CD4-positive, alpha-beta T cell (primary cell): Measurements from ENCODE around the gene DUSP23. TPM values are rescaled to one million over a fixed set of nuclear protein-coding genes. Genes with fewer than 3 reads are reported as not detected.

Experiments
- ATAC-seq: fragments of 200-7000 bp; cut with Tn5 transposase; one replicate; pipeline ENCODE4 v1.10.0; 2022; ENCODE audit warnings: mild to moderate bottlenecking; ENCODE audit not compliant: poor library complexity
- CTCF ChIA-PET: fragments of 350-600 bp; sonication (Branson Sonifier 250); formaldehyde crosslinking; loops from one replicate; lab custom pipeline; 2021; ENCODE audit warnings: antibody characterized with exemption, inconsistent platforms; lab: Charles Lee
- POLR2A ChIA-PET: fragments of 350-600 bp; sonication (Branson Sonifier 250); formaldehyde crosslinking; loops from one replicate; lab custom pipeline; 2021; ENCODE audit warnings: antibody characterized with exemption, inconsistent platforms; lab: Charles Lee
- DNase-seq, 14 experiments: peaks; one replicate each; pipeline ENCODE4 v3.0.0-alpha.2; 2013 to 2020; ENCODE audit warnings: mixed read lengths in 2 of 14
- H3K27ac ChIP-seq, 2 donors: one replicate each; pipeline versions ENCODE4 v1.5.1 to v1.7.0; 2013; ENCODE audit warnings: low read length in 2 of 2, low read depth in 1 of 2, mild to moderate bottlenecking in 1 of 2
- H3K27me3 ChIP-seq, 2 experiments: 1 replicate in 1 of 2; 2 replicates in 1 of 2; pipeline versions ENCODE4 v1.6.1 to v1.7.0; 2013; ENCODE audit warnings: low read length in 2 of 2, control low read depth in 1 of 2, mild to moderate bottlenecking in 1 of 2, moderate library complexity in 1 of 2; ENCODE audit not compliant: insufficient read depth in 2 of 2, control insufficient read depth in 1 of 2
- H3K36me3 ChIP-seq: one replicate; pipeline ENCODE4 v1.6.1; 2013; ENCODE audit warnings: low read length, control low read depth; ENCODE audit not compliant: insufficient read depth
- H3K4me1 ChIP-seq: one replicate; pipeline ENCODE4 v1.6.1; 2013; ENCODE audit warnings: low read length, control low read depth; ENCODE audit not compliant: insufficient read depth
- H3K4me3 ChIP-seq: one replicate; pipeline ENCODE4 v1.5.1; 2013; ENCODE audit warnings: mild to moderate bottlenecking, low read length, moderate library complexity
- H3K9me3 ChIP-seq, 2 experiments: 1 replicate in 1 of 2; 2 replicates in 1 of 2; pipeline versions ENCODE4 v1.6.1 to v1.7.0; 2013; ENCODE audit warnings: low read length in 2 of 2, mild to moderate bottlenecking in 2 of 2, control low read depth in 1 of 2, moderate library complexity in 1 of 2; ENCODE audit not compliant: control insufficient read depth in 1 of 2, insufficient read depth in 1 of 2
- H3K27ac Mint-ChIP-seq: one replicate; pipeline ENCODE4 v1.8.0; 2020; ENCODE audit warnings: mixed read lengths
- H3K27me3 Mint-ChIP-seq: one replicate; pipeline ENCODE4 v1.8.0; 2021; ENCODE audit warnings: mixed read lengths
- H3K36me3 Mint-ChIP-seq: one replicate; pipeline ENCODE4 v1.8.0; 2021; ENCODE audit warnings: low read depth, mixed read lengths
- H3K4me1 Mint-ChIP-seq: one replicate; pipeline ENCODE4 v1.8.0; 2021; ENCODE audit warnings: low read depth, mixed read lengths
- H3K4me3 Mint-ChIP-seq: one replicate; pipeline ENCODE4 v1.8.0; 2020; ENCODE audit warnings: mild to moderate bottlenecking, mixed read lengths
- H3K9me3 Mint-ChIP-seq: one replicate; pipeline ENCODE4 v1.8.0; 2020; ENCODE audit warnings: mixed read lengths
- CTCF ChIP-seq: fragments of 200-600 bp; IDR thresholded peaks from one replicate; pipeline ENCODE4 v1.8.0; 2022; ENCODE audit warnings: antibody characterized with exemption, mild to moderate bottlenecking
- intact Hi-C, 2 experiments: fragments of 100-400 bp; cut with DNase I in 1 of 2; cut with micrococcal nuclease in 1 of 2; formaldehyde crosslinking; loops; one replicate each; pipeline versions ENCODE4 v1.15.1 to v1.9.0; 2023 to 2025; cut with DNase I, micrococcal nuclease
- total RNA-seq, 174 experiments: library from RNA in 2 of 174; stranded (reverse) in 2 of 174; gene quantifications; one replicate each; pipeline ENCODE4 v1.2.3 and lab custom pipeline; 2021 to 2026

Gene DUSP23
- total RNA-seq, 2 experiments from 2014 or later: 3.9 to 6.0 TPM

DNA sequence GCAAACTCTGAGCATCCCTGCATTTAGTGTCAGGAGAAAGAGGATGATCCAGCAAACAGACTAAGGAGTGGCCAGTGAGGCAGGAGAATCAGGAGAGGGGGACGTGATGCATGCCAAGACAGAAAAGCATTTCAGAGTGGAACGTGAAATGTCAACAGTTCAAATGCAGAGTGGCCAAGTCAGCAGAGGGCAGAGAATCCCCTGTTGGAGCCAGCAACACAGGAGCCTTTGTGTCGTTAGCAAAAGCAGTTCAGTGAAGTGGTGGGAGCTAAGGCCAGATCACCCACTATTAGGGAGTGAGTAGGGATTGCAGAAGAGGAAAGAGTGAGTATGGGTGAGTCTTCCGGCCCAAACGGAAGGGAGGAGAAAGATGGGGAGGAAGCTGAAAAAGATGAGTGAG, 14.8 kb downstream of the DUSP23 start:
- H3K36me3 Mint-ChIP-seq: no peaks in the 10 kb centered on the region

DNA sequence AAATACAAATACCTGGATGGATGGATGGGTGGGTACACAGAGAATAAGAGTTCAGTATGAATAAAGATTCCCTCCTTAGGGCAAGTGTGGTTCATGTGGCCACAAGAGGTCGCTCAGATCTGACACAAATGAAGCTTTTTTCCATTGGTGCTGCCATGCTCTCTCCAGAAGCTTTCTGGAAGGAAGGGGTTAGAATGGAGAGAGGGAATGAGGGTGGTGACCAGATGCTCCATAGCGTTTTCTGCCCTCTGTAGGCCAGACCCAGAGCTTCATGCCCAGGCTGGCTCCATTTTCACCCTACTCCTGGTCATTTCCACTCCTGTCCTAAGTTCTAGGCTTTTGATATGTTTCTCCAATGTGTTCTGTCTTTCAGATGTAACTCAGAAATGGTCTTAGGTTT, 18.1 kb downstream of the DUSP23 start:
- Mint-ChIP-seq H3K4me3 (no peak overlapping the region), H3K36me3 (no peaks in the 10 kb centered on the region)

More for the DNA sequence above, 14.8 kb downstream of the DUSP23 start:
- Mint-ChIP-seq H3K9me3 (no peaks in the 10 kb centered on the region), H3K4me3 (no peak overlapping the region), H3K4me1 (peaks cover 11% of the 10 kb centered on the region), H3K27me3 (peaks cover 11% of the 10 kb centered on the region), H3K27ac (no peak overlapping the region)
- Histone ChIP-seq H3K4me3 (no peak overlapping the region), H3K9me3 (no peaks in the 10 kb centered on the region), H3K4me1 (peaks cover 18% of the 10 kb centered on the region), H3K36me3 (no peaks in the 10 kb centered on the region), H3K27me3 (peaks cover 2 to 3% of the 10 kb centered on the region in 2 experiments), H3K27ac (no peak overlapping the region)
- no peak for ATAC-seq
- ChIA-PET POLR2A (no interaction called here), CTCF (no interaction called here)
- DNase-seq: no peak
- intact Hi-C loops: loop anchor here in 1 of 2 experiments (1.0 to 10.0 kb wide), 3 partner anchors 98 to 579 kb away; partner anchors contain the start of gene IGSF9
- no peak for TF ChIP-seq CTCF

DNA sequence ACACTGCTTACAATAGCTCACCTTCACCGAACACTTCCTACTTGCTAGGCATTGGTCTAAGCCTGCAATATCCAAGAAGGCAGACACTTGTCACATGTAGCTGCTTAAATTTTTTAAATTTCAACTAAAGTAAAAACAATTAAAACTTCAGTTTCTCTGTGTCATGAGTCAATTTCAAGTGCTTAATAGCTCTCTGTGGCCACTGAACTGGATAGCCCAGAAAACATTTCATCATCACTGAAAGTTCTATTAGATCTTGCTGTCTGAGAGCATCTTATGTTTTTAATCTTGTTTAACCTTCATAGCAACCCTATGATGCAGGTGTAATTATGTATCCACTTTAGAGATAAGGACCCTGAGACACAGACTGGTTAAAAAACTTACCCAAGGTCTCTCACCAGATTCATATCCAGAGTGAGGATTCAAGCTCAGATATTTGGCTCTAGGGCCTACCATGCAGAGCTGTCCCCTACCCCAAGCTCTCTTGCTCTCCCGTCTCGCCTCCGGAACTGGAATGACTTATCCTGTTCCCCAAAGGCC, 18.8 kb downstream of the DUSP23 start:
- H3K27me3 Mint-ChIP-seq: no peaks in the 10 kb centered on the region
- Histone ChIP-seq H3K9me3 (no peaks in the 10 kb centered on the region), H3K4me1 (peaks cover 32% of the 10 kb centered on the region), H3K4me3 (no peak overlapping the region), H3K27ac (no peak overlapping the region), H3K36me3 (no peaks in the 10 kb centered on the region), H3K27me3 (peaks cover 0 to 3% of the 10 kb centered on the region in 2 experiments)
- no peaks in the 10 kb centered on the region for H3K36me3 Mint-ChIP-seq
- ChIA-PET CTCF (interaction anchor here (0.7 to 2.5 kb wide), 16 partner anchors 9 to 279 kb away, joined by 3 to 42 read pairs (median 4); partner anchors contain the start of genes DUSP23 and IGSF9), POLR2A (interaction anchor here (1.1 to 2.1 kb wide), 6 partner anchors 9 to 126 kb away, joined by 3 to 7 read pairs (median 4); partner anchors contain the start of genes DUSP23 and TAGLN2)
- H3K4me1 Mint-ChIP-seq: peaks cover 16% of the 10 kb centered on the region
- H3K9me3 Mint-ChIP-seq: no peaks in the 10 kb centered on the region
- intact Hi-C loops: loop anchor here (2.0 to 10.0 kb wide), 3 partner anchors 148 to 575 kb away; partner anchors contain the start of gene IGSF9 (in 1 of the 2)
- no peak for TF ChIP-seq CTCF
- ATAC-seq (no peak), DNase-seq (no peak)
- H3K4me3 Mint-ChIP-seq: no peak overlapping the region
- H3K27ac Mint-ChIP-seq: peak overlapping the region; percentile 18

More for the DNA sequence above, 18.1 kb downstream of the DUSP23 start:
- H3K27ac ChIP-seq: no peak overlapping the region
- POLR2A ChIA-PET: interaction anchor here (1.1 to 2.1 kb wide), 5 partner anchors 9 to 96 kb away, joined by 3 to 7 read pairs (median 6); partner anchors contain the start of gene DUSP23
- no peaks in the 10 kb centered on the region for H3K9me3 ChIP-seq
- CTCF ChIA-PET: interaction anchor here (0.7 to 2.5 kb wide), 16 partner anchors 9 to 280 kb away, joined by 3 to 42 read pairs (median 4); partner anchors contain the start of genes DUSP23 and IGSF9
- H3K4me1 ChIP-seq: peaks cover 32% of the 10 kb centered on the region
- ATAC-seq (peak; percentile 59), DNase-seq (peak; percentile 11 to 77 (median 29))
- H3K36me3 ChIP-seq: no peaks in the 10 kb centered on the region
- TF ChIP-seq CTCF: peak; percentile 73
- no peak overlapping the region for H3K27ac Mint-ChIP-seq
- H3K4me1 Mint-ChIP-seq: peaks cover 16% of the 10 kb centered on the region
- intact Hi-C loops: loop anchor here (1.0 to 10.0 kb wide), 5 partner anchors 92 to 576 kb away; partner anchors contain the start of gene IGSF9 (in 2 of the 2)
- peaks cover 0 to 3% of the 10 kb centered on the region in 2 experiments for H3K27me3 ChIP-seq
- no peak overlapping the region for H3K4me3 ChIP-seq
- peaks cover 3% of the 10 kb centered on the region for H3K27me3 Mint-ChIP-seq
- no peaks in the 10 kb centered on the region for H3K9me3 Mint-ChIP-seq
